OCI-LY7 (cell line): Measurements from ENCODE around the gene VWF.

ENCODE experiments used
- CTCF ChIP-seq: fragments of 200-600 bp; sonication (generic); conservative IDR thresholded peaks from 2 replicates; pipeline ENCODE4 v1.5.1; 2014; ENCODE audit warnings: mild to moderate bottlenecking, antibody characterized with exemption, low read length, moderate library complexity, mixed read lengths
- EZH2phosphoT487 ChIP-seq: fragments of 200-600 bp; sonication (generic); IDR thresholded peaks from 2 replicates; pipeline ENCODE4 v1.6.1; 2018; ENCODE audit warnings: low read depth, borderline replicate concordance, mild to moderate bottlenecking, mixed run types, antibody characterized with exemption, low read length, moderate library complexity, mixed read lengths

GRCh38 chr12:6053541-6053940 lies 70.9 kb downstream of the VWF start:
- no peak for TF ChIP-seq CTCF
- no peak for TF ChIP-seq EZH2phosphoT487
